ENCODE measurements around the gene HSD3B2. TPM values are rescaled to one million over a fixed set of nuclear protein-coding genes. Genes with fewer than 3 reads are reported as not detected.
A peak's percentile ranks its signal among the peaks of the same experiment; 100 is the strongest.

Gene HSD3B2
- total and polyA plus RNA-seq, 2 experiments from 2014 or later, result not detected

DNA sequence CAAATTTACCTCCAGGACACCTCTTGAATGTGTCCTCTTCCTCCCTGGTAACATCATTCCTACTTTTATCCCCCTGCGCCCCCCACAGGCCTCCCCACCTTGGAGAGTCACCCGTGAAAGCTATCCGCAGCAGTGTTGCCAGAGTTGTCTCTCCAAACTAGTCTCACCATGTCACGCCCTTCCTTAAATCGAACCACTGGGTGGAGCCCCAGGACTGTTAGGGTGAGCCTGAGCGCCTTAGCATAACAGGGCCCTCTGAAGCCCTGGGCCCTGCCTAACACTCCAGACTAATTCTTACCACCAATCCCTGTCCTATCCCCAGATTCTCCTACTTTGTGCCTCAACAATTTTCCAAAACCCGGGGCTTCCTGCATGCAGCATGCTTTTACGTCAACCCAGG, 35.0 kb downstream of the HSD3B2 start:
- no peaks in the 10 kb centered on the region for H3K36me3 Mint-ChIP-seq (ENCODE audit: low read depth)
- peak; percentile 98 for ATAC-seq
- H3K27ac ChIP-seq (ENCODE audit: low read depth), result no peak overlapping the region
- no peaks in the 10 kb centered on the region for H3K9me3 Mint-ChIP-seq
- H3K4me3 ChIP-seq, result no peak overlapping the region
- peak; percentile 86 for DNase-seq (ENCODE audit: low spot score)
- no peaks in the 10 kb centered on the region for H3K79me2 ChIP-seq (replicated peaks; ENCODE audit: insufficient read depth)
- H3K4me1 ChIP-seq (ENCODE audit: insufficient read depth), result peaks cover 11% of the 10 kb centered on the region
- no peaks in the 10 kb centered on the region for H3F3A ChIP-seq (replicated peaks; ENCODE audit: low read depth)
- H3K4me3 Mint-ChIP-seq, result no peak overlapping the region
- H3K27ac Mint-ChIP-seq, result no peak overlapping the region
- H3K9me2 ChIP-seq (ENCODE audit: insufficient read depth), result no peaks in the 10 kb centered on the region
- H3K36me3 ChIP-seq (ENCODE audit: insufficient read depth), result no peaks in the 10 kb centered on the region
- TF ChIP-seq, protein P1, sequence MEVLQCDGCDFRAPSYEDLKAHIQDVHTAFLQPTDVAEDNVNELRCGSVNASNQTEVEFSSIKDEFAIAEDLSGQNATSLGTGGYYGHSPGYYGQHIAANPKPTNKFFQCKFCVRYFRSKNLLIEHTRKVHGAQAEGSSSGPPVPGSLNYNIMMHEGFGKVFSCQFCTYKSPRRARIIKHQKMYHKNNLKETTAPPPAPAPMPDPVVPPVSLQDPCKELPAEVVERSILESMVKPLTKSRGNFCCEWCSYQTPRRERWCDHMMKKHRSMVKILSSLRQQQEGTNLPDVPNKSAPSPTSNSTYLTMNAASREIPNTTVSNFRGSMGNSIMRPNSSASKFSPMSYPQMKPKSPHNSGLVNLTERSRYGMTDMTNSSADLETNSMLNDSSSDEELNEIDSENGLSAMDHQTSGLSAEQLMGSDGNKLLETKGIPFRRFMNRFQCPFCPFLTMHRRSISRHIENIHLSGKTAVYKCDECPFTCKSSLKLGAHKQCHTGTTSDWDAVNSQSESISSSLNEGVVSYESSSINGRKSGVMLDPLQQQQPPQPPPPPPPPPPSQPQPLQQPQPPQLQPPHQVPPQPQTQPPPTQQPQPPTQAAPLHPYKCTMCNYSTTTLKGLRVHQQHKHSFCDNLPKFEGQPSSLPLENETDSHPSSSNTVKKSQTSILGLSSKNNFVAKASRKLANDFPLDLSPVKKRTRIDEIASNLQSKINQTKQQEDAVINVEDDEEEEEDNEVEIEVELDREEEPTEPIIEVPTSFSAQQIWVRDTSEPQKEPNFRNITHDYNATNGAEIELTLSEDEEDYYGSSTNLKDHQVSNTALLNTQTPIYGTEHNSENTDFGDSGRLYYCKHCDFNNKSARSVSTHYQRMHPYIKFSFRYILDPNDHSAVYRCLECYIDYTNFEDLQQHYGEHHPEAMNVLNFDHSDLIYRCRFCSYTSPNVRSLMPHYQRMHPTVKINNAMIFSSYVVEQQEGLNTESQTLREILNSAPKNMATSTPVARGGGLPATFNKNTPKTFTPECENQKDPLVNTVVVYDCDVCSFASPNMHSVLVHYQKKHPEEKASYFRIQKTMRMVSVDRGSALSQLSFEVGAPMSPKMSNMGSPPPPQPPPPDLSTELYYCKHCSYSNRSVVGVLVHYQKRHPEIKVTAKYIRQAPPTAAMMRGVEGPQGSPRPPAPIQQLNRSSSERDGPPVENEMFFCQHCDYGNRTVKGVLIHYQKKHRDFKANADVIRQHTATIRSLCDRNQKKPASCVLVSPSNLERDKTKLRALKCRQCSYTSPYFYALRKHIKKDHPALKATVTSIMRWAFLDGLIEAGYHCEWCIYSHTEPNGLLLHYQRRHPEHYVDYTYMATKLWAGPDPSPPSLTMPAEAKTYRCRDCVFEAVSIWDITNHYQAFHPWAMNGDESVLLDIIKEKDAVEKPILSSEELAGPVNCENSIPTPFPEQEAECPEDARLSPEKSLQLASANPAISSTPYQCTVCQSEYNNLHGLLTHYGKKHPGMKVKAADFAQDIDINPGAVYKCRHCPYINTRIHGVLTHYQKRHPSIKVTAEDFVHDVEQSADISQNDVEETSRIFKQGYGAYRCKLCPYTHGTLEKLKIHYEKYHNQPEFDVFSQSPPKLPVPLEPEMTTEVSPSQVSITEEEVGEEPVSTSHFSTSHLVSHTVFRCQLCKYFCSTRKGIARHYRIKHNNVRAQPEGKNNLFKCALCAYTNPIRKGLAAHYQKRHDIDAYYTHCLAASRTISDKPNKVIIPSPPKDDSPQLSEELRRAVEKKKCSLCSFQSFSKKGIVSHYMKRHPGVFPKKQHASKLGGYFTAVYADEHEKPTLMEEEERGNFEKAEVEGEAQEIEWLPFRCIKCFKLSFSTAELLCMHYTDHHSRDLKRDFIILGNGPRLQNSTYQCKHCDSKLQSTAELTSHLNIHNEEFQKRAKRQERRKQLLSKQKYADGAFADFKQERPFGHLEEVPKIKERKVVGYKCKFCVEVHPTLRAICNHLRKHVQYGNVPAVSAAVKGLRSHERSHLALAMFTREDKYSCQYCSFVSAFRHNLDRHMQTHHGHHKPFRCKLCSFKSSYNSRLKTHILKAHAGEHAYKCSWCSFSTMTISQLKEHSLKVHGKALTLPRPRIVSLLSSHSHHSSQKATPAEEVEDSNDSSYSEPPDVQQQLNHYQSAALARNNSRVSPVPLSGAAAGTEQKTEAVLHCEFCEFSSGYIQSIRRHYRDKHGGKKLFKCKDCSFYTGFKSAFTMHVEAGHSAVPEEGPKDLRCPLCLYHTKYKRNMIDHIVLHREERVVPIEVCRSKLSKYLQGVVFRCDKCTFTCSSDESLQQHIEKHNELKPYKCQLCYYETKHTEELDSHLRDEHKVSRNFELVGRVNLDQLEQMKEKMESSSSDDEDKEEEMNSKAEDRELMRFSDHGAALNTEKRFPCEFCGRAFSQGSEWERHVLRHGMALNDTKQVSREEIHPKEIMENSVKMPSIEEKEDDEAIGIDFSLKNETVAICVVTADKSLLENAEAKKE (CRISPR knock-in tag; IDR thresholded peaks at IDR 0.05), result no peak
- TF ChIP-seq JUNB (IDR thresholded peaks at IDR 0.05; ENCODE audit: unreplicated experiment), result no peak
- no peak for TF ChIP-seq ZNF331 (CRISPR knock-in tag; IDR thresholded peaks at IDR 0.05; ENCODE audit: low read depth)
- no peak for TF ChIP-seq POLR2AphosphoS5 (IDR thresholded peaks at IDR 0.05; ENCODE audit: low read depth)
- no peak for TF ChIP-seq CREB1 (CRISPR knock-in tag; IDR thresholded peaks at IDR 0.05; ENCODE audit: low read depth)
- TF ChIP-seq EZH2phosphoT487 (IDR thresholded peaks at IDR 0.05; ENCODE audit: unreplicated experiment), result no peak
- TF ChIP-seq CTCF (conservative IDR thresholded peaks at IDR 0.05; ENCODE audit: low read depth in 2 of 2), result peak; percentile 64 to 88
- peak overlapping the region; percentile 38; the same call in 1 of the 2 replicates for H2AFZ ChIP-seq
- H3K27me3 Mint-ChIP-seq (ENCODE audit: insufficient read depth, low read depth, poor library complexity), result peaks cover 4% of the 10 kb centered on the region
- H3K27me3 ChIP-seq (ENCODE audit: insufficient read depth), result no peaks in the 10 kb centered on the region
- peaks cover 14% of the 10 kb centered on the region for H3K4me1 Mint-ChIP-seq
- H3K4me2 ChIP-seq, result 0 out of 2 replicates have a peak overlapping the region, but pooled peaks have one; percentile 37
- no peaks in the 10 kb centered on the region for H4K20me1 ChIP-seq (replicated peaks; ENCODE audit: insufficient read depth)
